Common myeloid progenitor, CD34-positive (primary cell): Measurements from ENCODE around the gene SMIM3.

ENCODE experiments used
- CTCF ChIA-PET: fragments of 350-600 bp; sonication (Branson Sonifier 250); formaldehyde crosslinking; loops from one replicate; lab custom pipeline; 2021; ENCODE audit warnings: antibody characterized with exemption; lab: Charles Lee
- POLR2A ChIA-PET: fragments of 350-600 bp; sonication (Branson Sonifier 250); formaldehyde crosslinking; loops from one replicate; lab custom pipeline; 2021; ENCODE audit warnings: antibody characterized with exemption; lab: Charles Lee
- DNase-seq, 3 donors: peaks; one replicate each; pipeline versions ENCODE4 v3.0.0 to v3.0.0-alpha.2; 2013
- H3K27ac ChIP-seq, 2 experiments: 1 replicate in 1 of 2; 2 replicates in 1 of 2; pipeline ENCODE4 v1.7.0; 2013; ENCODE audit warnings: inconsistent platforms in 2 of 2, low read length in 2 of 2, mild to moderate bottlenecking in 2 of 2, low read depth in 1 of 2, moderate library complexity in 1 of 2; ENCODE audit not compliant: severe bottlenecking in 2 of 2, insufficient read depth in 1 of 2, poor library complexity in 1 of 2
- H3K27me3 ChIP-seq, 5 experiments: replicated peaks in 2 of 5; 1 replicate in 3 of 5; 2 replicates in 2 of 5; pipeline versions ENCODE4 v1.6.1 to v1.7.0; 2013; ENCODE audit warnings: low read length in 4 of 5, mild to moderate bottlenecking in 2 of 5, moderate library complexity in 2 of 5, inconsistent platforms in 1 of 5; ENCODE audit not compliant: insufficient read depth in 5 of 5, control insufficient read depth in 4 of 5
- H3K36me3 ChIP-seq, 4 experiments: 1 replicate in 2 of 4; 2 replicates in 2 of 4; pipeline versions ENCODE4 v1.6.1 to v1.7.0; 2013; ENCODE audit warnings: low read length in 3 of 4, control low read depth in 1 of 4, mild to moderate bottlenecking in 1 of 4; ENCODE audit not compliant: control insufficient read depth in 4 of 4, insufficient read depth in 4 of 4
- H3K4me1 ChIP-seq, 4 experiments: 1 replicate in 3 of 4; 2 replicates in 1 of 4; pipeline versions ENCODE4 v1.6.1 to v1.7.1; 2013; ENCODE audit warnings: low read length in 3 of 4, mild to moderate bottlenecking in 3 of 4, control low read depth in 1 of 4, inconsistent platforms in 1 of 4, moderate library complexity in 1 of 4; ENCODE audit not compliant: control insufficient read depth in 4 of 4, insufficient read depth in 4 of 4; ENCODE audit errors: control extremely low read depth in 1 of 4
- H3K4me3 ChIP-seq, 7 experiments: 1 replicate in 4 of 7; 2 replicates in 3 of 7; pipeline versions ENCODE4 v1.5.1 to v1.7.0; 2013; ENCODE audit warnings: mild to moderate bottlenecking in 7 of 7, low read length in 6 of 7, moderate library complexity in 6 of 7, inconsistent platforms in 2 of 7, low read depth in 2 of 7, control low read depth in 1 of 7; ENCODE audit not compliant: insufficient read depth in 4 of 7, control insufficient read depth in 1 of 7; ENCODE audit errors: extremely low read depth in 1 of 7
- H3K9me3 ChIP-seq, 5 experiments: 1 replicate in 4 of 5; 2 replicates in 1 of 5; pipeline versions ENCODE4 v1.6.1 to v1.7.1; 2013; ENCODE audit warnings: low read length in 4 of 5, mild to moderate bottlenecking in 2 of 5, inconsistent platforms in 1 of 5, low read depth in 1 of 5, moderate library complexity in 1 of 5; ENCODE audit not compliant: control insufficient read depth in 4 of 5, insufficient read depth in 2 of 5; ENCODE audit errors: control extremely low read depth in 1 of 5
- WGBS: methylation state at CpG from one replicate; pipeline ENCODE4 v1.1.5; 2013; ENCODE audit not compliant: insufficient coverage; 5-methylcytosine and 5-hydroxymethylcytosine counted together

SMIM3 gene

GRCh38 chr5:150781706-150782614, 3.4 kb downstream of the SMIM3 start:
- Histone ChIP-seq H3K27me3 (no peaks in the 10 kb centered on the region), H3K27ac (peak overlapping the region; percentile 46 to 93), H3K4me1 (peaks cover 47 to 83% (median 78%) of the 10 kb centered on the region in 4 experiments), H3K9me3 (peaks cover 0 to 2% (median 0%) of the 10 kb centered on the region in 5 experiments), H3K36me3 (peaks cover 0 to 15% (median 4%) of the 10 kb centered on the region in 4 experiments), H3K4me3 (peak overlapping the region in 5 of 7 experiments; percentile 6 to 92 (median 89))
- ChIA-PET CTCF (interaction anchor here (0.6 to 12.5 kb wide), 15 partner anchors 10 to 336 kb away, joined by 3 to 293 read pairs (median 4); partner anchors contain the start of genes DCTN4, IRGM and RBM22), POLR2A (interaction anchor here (1.0 to 2.2 kb wide), 2 partner anchors 15 to 18 kb away, joined by 4 to 9 read pairs; no protein-coding TSS in a partner anchor)
- DNase-seq = peak in 1 of 3 donors; percentile 25
- WGBS = 51% methylated on average over 9 of the region's 10 CpGs

GRCh38 chr5:150782850-150783249, 4.3 kb downstream of the SMIM3 start:
- Histone ChIP-seq H3K4me1 (peaks cover 53 to 83% (median 78%) of the 10 kb centered on the region in 4 experiments), H3K9me3 (peaks cover 0 to 2% (median 0%) of the 10 kb centered on the region in 5 experiments), H3K27ac (peak overlapping the region; percentile 46 to 93), H3K4me3 (peak overlapping the region in 5 of 7 experiments; percentile 7 to 92 (median 42)), H3K36me3 (peaks cover 0 to 15% (median 5%) of the 10 kb centered on the region in 4 experiments), H3K27me3 (no peaks in the 10 kb centered on the region)
- no peak for DNase-seq
- ChIA-PET CTCF (interaction anchor here (1.1 to 12.5 kb wide), 10 partner anchors 9 to 63 kb away, joined by 3 to 293 read pairs (median 4); partner anchors contain the start of genes DCTN4 and IRGM), POLR2A (interaction anchor here (1.5 to 2.2 kb wide), 3 partner anchors 19 to 24 kb away, joined by 5 to 14 read pairs (median 9); partner anchors contain the start of gene DCTN4)
- WGBS = 34% methylated on average over 3 of the region's 3 CpGs

- WGBS = 0% methylated on average over 3 of the region's 7 CpGs
- H3K4me3 ChIP-seq = peak overlapping the region in 5 of 7 experiments; percentile 17 to 92 (median 42)
- peak; percentile 93 to 99 (median 98) for DNase-seq
Observed at GRCh38 chr5:150783422-150783928, 4.9 kb downstream of the SMIM3 start.

GRCh38 chr5:150785950-150786349, 7.4 kb downstream of the SMIM3 start:
- Histone ChIP-seq H3K27ac (no peak overlapping the region), H3K4me3 (no peak overlapping the region), H3K9me3 (peaks cover 0 to 2% (median 0%) of the 10 kb centered on the region in 5 experiments), H3K27me3 (no peaks in the 10 kb centered on the region), H3K4me1 (peaks cover 75 to 89% (median 80%) of the 10 kb centered on the region in 4 experiments), H3K36me3 (peaks cover 0 to 14% (median 4%) of the 10 kb centered on the region in 4 experiments)
- ChIA-PET CTCF (interaction anchor here (0.8 kb wide), 1 partner anchor 119 kb away, joined by 3 read pairs; no protein-coding TSS in a partner anchor), POLR2A (no interaction called here)
- 100% methylated on average over 1 of the region's 1 CpG for WGBS
- no peak for DNase-seq

More at GRCh38 chr5:150783422-150783928, 4.9 kb downstream of the SMIM3 start:
- H3K36me3 ChIP-seq = peaks cover 0 to 15% (median 5%) of the 10 kb centered on the region in 4 experiments
- H3K4me1 ChIP-seq = peaks cover 57 to 83% (median 77%) of the 10 kb centered on the region in 4 experiments
- ChIA-PET POLR2A (interaction anchor here (1.5 to 1.6 kb wide), 2 partner anchors 19 to 25 kb away, joined by 5 to 14 read pairs; partner anchors contain the start of gene DCTN4), CTCF (interaction anchor here (0.7 to 12.5 kb wide), 13 partner anchors 8 to 333 kb away, joined by 3 to 293 read pairs (median 3); partner anchors contain the start of genes DCTN4, IRGM and RBM22)
- H3K27me3 ChIP-seq = no peaks in the 10 kb centered on the region
- H3K9me3 ChIP-seq = peaks cover 0 to 2% (median 0%) of the 10 kb centered on the region in 5 experiments
- H3K27ac ChIP-seq = peak overlapping the region; percentile 67 to 93

- Histone ChIP-seq H3K27ac (peak overlapping the region in 1 of 2 experiments; percentile 73), H3K9me3 (peaks cover 0 to 2% (median 0%) of the 10 kb centered on the region in 5 experiments), H3K27me3 (no peaks in the 10 kb centered on the region), H3K36me3 (peaks cover 0 to 6% (median 3%) of the 10 kb centered on the region in 4 experiments), H3K4me1 (peaks cover 70 to 89% (median 76%) of the 10 kb centered on the region in 4 experiments), H3K4me3 (peak overlapping the region in 2 of 7 experiments; percentile 24 to 33)
- WGBS = 100% methylated on average over 1 of the region's 1 CpG
- no peak for DNase-seq
- ChIA-PET POLR2A (interaction anchor here (0.7 to 1.2 kb wide), 2 partner anchors 86 to 390 kb away, joined by 3 read pairs; partner anchors contain the start of gene RBM22), CTCF (interaction anchor here (0.8 to 1.7 kb wide), 10 partner anchors 8 to 328 kb away, joined by 3 to 7 read pairs (median 4); partner anchors contain the start of gene SMIM3)
Observed at GRCh38 chr5:150786876-150787275, 8.3 kb downstream of the SMIM3 start.

- H3K36me3 ChIP-seq = peaks cover 0 to 3% (median 0%) of the 10 kb centered on the region in 4 experiments
- CTCF ChIA-PET = interaction anchor here (1.2 to 1.7 kb wide), 7 partner anchors 9 to 329 kb away, joined by 3 to 7 read pairs (median 4); partner anchors contain the start of gene SMIM3
- peaks cover 64 to 87% (median 69%) of the 10 kb centered on the region in 4 experiments for H3K4me1 ChIP-seq
- no CpG with 5 or more reads among the region's 1 CpG for WGBS
- POLR2A ChIA-PET = interaction anchor here (1.2 kb wide), 1 partner anchor 87 kb away, joined by 3 read pairs; the partner anchor contains the start of gene RBM22
- peak overlapping the region in 3 of 7 experiments; percentile 13 to 33 (median 24) for H3K4me3 ChIP-seq
- no peaks in the 10 kb centered on the region for H3K27me3 ChIP-seq
- peak overlapping the region in 1 of 2 experiments; percentile 73 for H3K27ac ChIP-seq
- DNase-seq = peak in 2 of 3 donors; percentile 58 to 73
- peaks cover 0 to 2% (median 0%) of the 10 kb centered on the region in 5 experiments for H3K9me3 ChIP-seq
Observed at GRCh38 chr5:150787656-150788055, 9.1 kb downstream of the SMIM3 start.
